T-helper 9 cell (primary cell): ENCODE measurements around the gene HSD17B7.

ENCODE experiments used
- DNase-seq: peaks from one replicate; pipeline ENCODE4 v3.0.0-alpha.2; 2020

Gene HSD17B7

DNA sequence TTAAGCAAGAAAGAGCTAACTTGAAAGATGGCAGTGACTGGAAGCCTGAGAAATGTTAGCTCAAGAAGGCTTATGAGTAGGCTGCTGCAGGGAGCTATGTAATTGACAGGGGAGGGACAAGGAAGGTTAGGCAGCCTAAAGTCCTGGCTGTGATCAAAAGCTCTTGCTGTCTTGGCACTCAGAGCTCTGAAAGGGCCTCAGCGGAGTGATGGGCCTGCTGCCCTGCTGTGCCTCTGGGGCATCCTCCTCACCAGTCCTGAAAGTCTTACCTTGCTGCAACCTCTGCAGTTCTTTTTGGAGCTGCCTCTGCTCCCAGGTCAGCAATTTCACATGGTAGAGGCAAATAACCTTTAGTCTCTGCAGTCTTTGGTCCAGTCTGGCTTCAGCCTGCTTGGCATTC lies 68.7 kb downstream of the HSD17B7 start:
- DNase-seq: no peak

DNA sequence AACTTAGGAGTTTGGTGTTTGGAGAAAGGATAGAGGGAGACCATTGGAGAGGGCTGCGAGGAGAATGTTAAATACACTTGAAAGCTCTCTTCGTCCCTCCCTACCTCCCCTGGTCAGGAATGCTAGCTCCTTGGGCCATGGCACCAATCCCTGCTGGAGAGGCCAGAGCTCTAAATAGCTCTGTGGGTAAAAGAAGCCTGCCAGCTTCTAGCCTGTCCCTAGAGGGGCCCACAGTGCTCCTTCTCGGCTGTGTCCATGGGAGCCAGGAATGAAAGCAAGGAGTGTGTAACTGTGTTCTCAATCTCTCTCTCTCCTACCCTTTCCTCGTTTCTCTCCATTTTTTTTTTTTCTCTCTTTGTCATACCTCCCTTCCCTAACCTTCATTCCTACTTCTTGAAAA lies 70.6 kb downstream of the HSD17B7 start, which contains the start of gene CCDC190:
Gene CCDC190 (minus strand): TSS at position 75 of the 400 bp plus-strand sequence. CDS start 1,529 bp downstream, outside the sequence.
- no peak for DNase-seq

DNA sequence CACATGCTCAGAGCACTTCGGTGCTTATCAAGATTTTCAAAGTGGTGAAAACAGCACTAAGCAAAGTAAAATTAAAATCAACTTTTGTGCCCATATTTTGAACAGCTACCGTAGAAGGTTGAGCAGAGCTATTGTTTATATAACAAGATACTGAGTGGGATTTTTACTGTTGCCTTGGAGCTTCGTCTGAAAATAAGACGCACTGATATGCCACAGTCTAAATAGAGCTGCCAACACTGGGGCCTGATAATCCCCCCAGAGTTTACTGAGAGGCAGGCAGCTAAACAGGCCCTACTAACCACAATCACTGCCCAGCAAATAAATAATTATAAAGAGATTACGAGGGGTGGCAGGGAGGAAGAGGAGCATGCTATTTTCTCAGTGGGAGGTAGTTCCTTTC lies 71.1 kb downstream of the HSD17B7 start:
- no peak for DNase-seq
